ENCODE data around the gene C1orf52. TPM values are rescaled to one million over a fixed set of nuclear protein-coding genes. Genes with fewer than 3 reads are reported as not detected.

Gene C1orf52
- total RNA-seq, 1 donor from 2014 or later: 23.4 TPM

GRCh38 chr1:85295654-85296053 is 36.2 kb upstream of the C1orf52 start:
- Histone ChIP-seq H3K36me3 (no peaks in the 10 kb centered on the region), H3K4me1 (peaks cover 27% of the 10 kb centered on the region), H3K4me3 (no peak overlapping the region), H3K27ac (no peak overlapping the region), H3K27me3 (ENCODE audit: low read depth) (no peaks in the 10 kb centered on the region), H3K9me3 (no peaks in the 10 kb centered on the region)
- intact Hi-C loops (cut with DNase I): no loop called here
- TF ChIP-seq, protein P1, sequence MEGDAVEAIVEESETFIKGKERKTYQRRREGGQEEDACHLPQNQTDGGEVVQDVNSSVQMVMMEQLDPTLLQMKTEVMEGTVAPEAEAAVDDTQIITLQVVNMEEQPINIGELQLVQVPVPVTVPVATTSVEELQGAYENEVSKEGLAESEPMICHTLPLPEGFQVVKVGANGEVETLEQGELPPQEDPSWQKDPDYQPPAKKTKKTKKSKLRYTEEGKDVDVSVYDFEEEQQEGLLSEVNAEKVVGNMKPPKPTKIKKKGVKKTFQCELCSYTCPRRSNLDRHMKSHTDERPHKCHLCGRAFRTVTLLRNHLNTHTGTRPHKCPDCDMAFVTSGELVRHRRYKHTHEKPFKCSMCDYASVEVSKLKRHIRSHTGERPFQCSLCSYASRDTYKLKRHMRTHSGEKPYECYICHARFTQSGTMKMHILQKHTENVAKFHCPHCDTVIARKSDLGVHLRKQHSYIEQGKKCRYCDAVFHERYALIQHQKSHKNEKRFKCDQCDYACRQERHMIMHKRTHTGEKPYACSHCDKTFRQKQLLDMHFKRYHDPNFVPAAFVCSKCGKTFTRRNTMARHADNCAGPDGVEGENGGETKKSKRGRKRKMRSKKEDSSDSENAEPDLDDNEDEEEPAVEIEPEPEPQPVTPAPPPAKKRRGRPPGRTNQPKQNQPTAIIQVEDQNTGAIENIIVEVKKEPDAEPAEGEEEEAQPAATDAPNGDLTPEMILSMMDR (IDR thresholded peaks at IDR 0.05): no peak
- DNase-seq (no peak), ATAC-seq (no peak)

GRCh38 chr1:85295006-85295431 is 35.6 kb upstream of the C1orf52 start:
- Histone ChIP-seq H3K36me3 (no peaks in the 10 kb centered on the region), H3K4me1 (peaks cover 27% of the 10 kb centered on the region), H3K27me3 (ENCODE audit: low read depth) (no peaks in the 10 kb centered on the region), H3K4me3 (no peak overlapping the region), H3K9me3 (no peaks in the 10 kb centered on the region), H3K27ac (no peak overlapping the region)
- TF ChIP-seq, protein P1 (IDR thresholded peaks at IDR 0.05): no peak
- DNase-seq (no peak), ATAC-seq (no peak)
- intact Hi-C loops (cut with DNase I): no loop called here

GRCh38 chr1:85290826-85291225 is 31.4 kb upstream of the C1orf52 start:
- H3K4me1 ChIP-seq: peaks cover 4% of the 10 kb centered on the region
- DNase-seq (no peak), ATAC-seq (no peak)
- H3K9me3 ChIP-seq: no peaks in the 10 kb centered on the region
- H3K27ac ChIP-seq: no peak overlapping the region
- TF ChIP-seq, protein P1 (IDR thresholded peaks at IDR 0.05): no peak
- no peaks in the 10 kb centered on the region for H3K27me3 ChIP-seq (ENCODE audit: low read depth)
- H3K4me3 ChIP-seq: no peak overlapping the region
- no peaks in the 10 kb centered on the region for H3K36me3 ChIP-seq
- intact Hi-C loops (cut with DNase I): no loop called here

GRCh38 chr1:85289848-85290335 is 30.4 kb upstream of the C1orf52 start:
- Histone ChIP-seq H3K9me3 (no peaks in the 10 kb centered on the region), H3K4me3 (no peak overlapping the region), H3K27ac (no peak overlapping the region), H3K4me1 (peaks cover 3% of the 10 kb centered on the region), H3K36me3 (no peaks in the 10 kb centered on the region), H3K27me3 (ENCODE audit: low read depth) (no peaks in the 10 kb centered on the region)
- intact Hi-C loops (cut with DNase I): no loop called here
- TF ChIP-seq, protein P1 (IDR thresholded peaks at IDR 0.05): no peak
- ATAC-seq (no peak), DNase-seq (no peak)

- peak in 1 of 2 donors; percentile 26 for ATAC-seq
- intact Hi-C loops (cut with DNase I): no loop called here
These were observed 29.9 kb upstream of the C1orf52 start for GRCh38 chr1:85289207-85289847.

More at GRCh38 chr1:85289207-85289847, 29.9 kb upstream of the C1orf52 start:
- no peaks in the 10 kb centered on the region for H3K36me3 ChIP-seq
- TF ChIP-seq, protein P1 (IDR thresholded peaks at IDR 0.05): no peak
- no peaks in the 10 kb centered on the region for H3K27me3 ChIP-seq (ENCODE audit: low read depth)
- DNase-seq: no peak
- H3K4me3 ChIP-seq: no peak overlapping the region
- H3K27ac ChIP-seq: no peak overlapping the region
- no peaks in the 10 kb centered on the region for H3K9me3 ChIP-seq
- H3K4me1 ChIP-seq: no peaks in the 10 kb centered on the region

All from lower lobe of right lung (tissue), 2 donors.